T-helper 2 cell treated with Interferon-gamma antibody and Interleukin-4, amounts not matched to agents 5 μg/mL and 100 μg/mL, for 36 hours (primary cell): ENCODE measurements around the gene SETBP1.

ENCODE experiments used
- DNase-seq: peaks from one replicate; pipeline ENCODE4 v3.0.0; 2021; ENCODE audit warnings: low spot score
- H3K27ac Mint-ChIP-seq: one replicate; pipeline ENCODE4 v1.8.0; 2021; ENCODE audit warnings: mild to moderate bottlenecking, mixed read lengths
- H3K27me3 Mint-ChIP-seq: one replicate; pipeline ENCODE4 v1.8.0; 2021; ENCODE audit warnings: low read depth, mixed read lengths
- H3K36me3 Mint-ChIP-seq: one replicate; pipeline ENCODE4 v1.8.0; 2021; ENCODE audit warnings: low read depth, mixed read lengths
- H3K4me1 Mint-ChIP-seq: one replicate; pipeline ENCODE4 v1.8.0; 2021; ENCODE audit warnings: low read depth, mixed read lengths
- H3K4me3 Mint-ChIP-seq: one replicate; pipeline ENCODE4 v1.8.0; 2022; ENCODE audit warnings: mild to moderate bottlenecking, moderate library complexity, mixed read lengths
- H3K9me3 Mint-ChIP-seq: one replicate; pipeline ENCODE4 v1.8.0; 2021; ENCODE audit warnings: mixed read lengths

SETBP1 gene

DNA sequence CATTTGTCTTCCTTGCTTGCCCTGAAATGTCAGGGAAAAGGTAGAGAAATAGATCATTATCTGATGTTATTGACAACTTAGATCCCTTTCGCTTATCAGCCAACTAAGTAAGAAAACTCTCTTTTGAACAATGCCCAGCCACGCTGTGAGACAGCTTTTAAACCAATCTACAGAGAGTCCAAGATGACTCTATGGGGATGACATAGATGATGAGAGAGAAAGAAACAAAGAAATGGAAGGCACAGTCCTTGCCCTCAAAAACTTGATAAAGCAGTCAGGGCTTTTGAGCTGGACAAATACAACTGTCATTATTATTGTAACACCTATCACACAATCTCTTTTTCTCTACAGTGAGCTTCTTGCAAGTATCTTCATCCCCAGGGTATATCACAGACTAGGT is 222.6 kb downstream of the SETBP1 start:
- no peak for DNase-seq
- peaks cover 4% of the 10 kb centered on the region for H3K9me3 Mint-ChIP-seq
- H3K27me3 Mint-ChIP-seq: peaks cover 8% of the 10 kb centered on the region
- H3K36me3 Mint-ChIP-seq: no peaks in the 10 kb centered on the region
- H3K4me3 Mint-ChIP-seq: no peak overlapping the region
- H3K27ac Mint-ChIP-seq: no peak overlapping the region
- peaks cover 5% of the 10 kb centered on the region for H3K4me1 Mint-ChIP-seq

DNA sequence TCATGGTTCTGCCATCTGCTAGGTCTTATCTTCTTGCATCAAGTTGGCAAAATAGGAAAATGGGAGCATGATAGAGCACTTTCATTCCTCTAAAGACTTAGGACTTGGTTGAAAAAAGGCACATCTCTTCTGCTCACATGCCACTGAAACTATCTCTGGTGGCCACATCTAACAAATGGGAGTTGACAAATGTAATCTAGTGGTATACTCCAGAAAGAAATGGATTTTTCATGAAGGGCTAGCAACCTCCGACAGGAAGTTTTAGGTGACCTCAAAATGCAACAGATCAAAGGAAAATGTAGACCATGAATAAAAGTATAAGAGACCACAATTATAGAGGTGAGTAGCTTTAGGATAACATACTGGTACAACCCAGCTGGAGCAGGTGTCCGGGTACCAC is 224.1 kb downstream of the SETBP1 start:
- Mint-ChIP-seq H3K27me3 (peaks cover 8% of the 10 kb centered on the region), H3K4me3 (no peak overlapping the region), H3K9me3 (peaks cover 4% of the 10 kb centered on the region), H3K27ac (no peak overlapping the region), H3K36me3 (no peaks in the 10 kb centered on the region), H3K4me1 (peaks cover 12% of the 10 kb centered on the region)
- no peak for DNase-seq

DNA sequence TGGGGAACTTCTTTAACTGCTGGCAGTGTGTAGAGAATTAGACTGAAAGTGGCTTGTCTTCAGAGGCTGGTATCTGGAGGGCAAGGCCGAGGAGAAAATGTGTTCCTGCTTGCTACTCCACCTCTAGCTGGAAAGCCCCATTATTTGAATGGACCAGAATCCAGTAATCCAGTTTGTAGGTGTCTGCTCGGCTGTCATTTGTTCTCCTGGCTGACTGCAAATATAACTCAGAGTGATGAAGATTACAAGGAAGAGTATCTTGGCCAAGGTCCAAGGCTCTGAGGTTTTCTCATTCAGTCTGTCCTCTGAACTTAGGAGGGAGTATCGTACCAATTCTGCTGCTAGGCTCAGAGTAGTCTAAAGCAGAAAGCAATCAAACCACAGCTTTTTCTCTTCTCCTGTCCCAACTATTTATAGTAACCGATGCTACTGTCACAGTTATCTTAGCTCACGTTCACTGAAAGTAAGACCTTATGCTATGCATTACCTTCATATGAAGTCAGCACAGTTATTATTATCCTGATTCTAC is 228.6 kb downstream of the SETBP1 start:
- no peak for DNase-seq
- no peak overlapping the region for H3K27ac Mint-ChIP-seq
- H3K27me3 Mint-ChIP-seq: peaks cover 4% of the 10 kb centered on the region
- peaks cover 20% of the 10 kb centered on the region for H3K4me1 Mint-ChIP-seq
- H3K4me3 Mint-ChIP-seq: no peak overlapping the region
- H3K36me3 Mint-ChIP-seq: no peaks in the 10 kb centered on the region
- peaks cover 4% of the 10 kb centered on the region for H3K9me3 Mint-ChIP-seq

DNA sequence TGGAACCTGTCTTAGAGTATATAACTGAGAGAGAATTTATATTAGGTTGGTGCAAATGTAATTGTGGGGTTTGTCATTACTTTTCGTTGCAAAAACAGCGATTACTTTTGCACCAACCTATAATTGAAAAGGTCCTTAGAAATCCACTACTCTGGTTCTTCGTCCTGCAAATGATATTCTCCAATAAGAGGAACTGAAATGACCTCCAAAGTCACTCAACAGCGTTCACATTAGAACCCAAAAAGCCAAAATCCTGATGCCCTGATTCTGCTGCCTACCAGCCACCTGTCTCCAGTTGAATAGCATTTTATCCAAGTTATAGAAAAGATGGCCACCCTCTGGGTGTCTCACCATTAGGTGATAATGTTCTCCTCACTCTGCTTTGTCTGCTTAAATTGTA is 230.6 kb downstream of the SETBP1 start:
- H3K36me3 Mint-ChIP-seq: no peaks in the 10 kb centered on the region
- no peaks in the 10 kb centered on the region for H3K9me3 Mint-ChIP-seq
- peaks cover 4% of the 10 kb centered on the region for H3K27me3 Mint-ChIP-seq
- DNase-seq: no peak
- no peak overlapping the region for H3K4me3 Mint-ChIP-seq
- peaks cover 15% of the 10 kb centered on the region for H3K4me1 Mint-ChIP-seq
- H3K27ac Mint-ChIP-seq: no peak overlapping the region

DNA sequence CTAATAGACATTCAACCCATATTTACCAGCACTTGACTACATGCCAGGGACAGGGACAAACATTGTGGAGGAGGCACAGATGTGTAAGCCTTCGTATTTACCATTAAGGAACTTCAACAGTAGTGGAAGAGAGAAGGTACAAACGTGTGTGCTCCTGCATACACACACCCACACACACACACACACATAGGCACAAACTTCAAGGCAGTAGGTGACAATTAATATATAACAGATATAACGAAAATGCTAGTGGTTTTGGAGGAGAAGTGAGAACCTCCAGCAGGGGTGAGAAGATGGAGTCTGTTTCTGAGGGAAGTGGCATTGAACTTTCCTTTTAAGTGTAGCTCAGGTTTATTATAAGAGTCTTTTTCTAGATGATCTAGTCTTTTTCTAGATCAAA is 231.1 kb downstream of the SETBP1 start:
- Mint-ChIP-seq H3K4me1 (peaks cover 15% of the 10 kb centered on the region), H3K4me3 (no peak overlapping the region), H3K9me3 (no peaks in the 10 kb centered on the region), H3K36me3 (no peaks in the 10 kb centered on the region), H3K27ac (no peak overlapping the region), H3K27me3 (peaks cover 4% of the 10 kb centered on the region)
- DNase-seq: no peak

DNA sequence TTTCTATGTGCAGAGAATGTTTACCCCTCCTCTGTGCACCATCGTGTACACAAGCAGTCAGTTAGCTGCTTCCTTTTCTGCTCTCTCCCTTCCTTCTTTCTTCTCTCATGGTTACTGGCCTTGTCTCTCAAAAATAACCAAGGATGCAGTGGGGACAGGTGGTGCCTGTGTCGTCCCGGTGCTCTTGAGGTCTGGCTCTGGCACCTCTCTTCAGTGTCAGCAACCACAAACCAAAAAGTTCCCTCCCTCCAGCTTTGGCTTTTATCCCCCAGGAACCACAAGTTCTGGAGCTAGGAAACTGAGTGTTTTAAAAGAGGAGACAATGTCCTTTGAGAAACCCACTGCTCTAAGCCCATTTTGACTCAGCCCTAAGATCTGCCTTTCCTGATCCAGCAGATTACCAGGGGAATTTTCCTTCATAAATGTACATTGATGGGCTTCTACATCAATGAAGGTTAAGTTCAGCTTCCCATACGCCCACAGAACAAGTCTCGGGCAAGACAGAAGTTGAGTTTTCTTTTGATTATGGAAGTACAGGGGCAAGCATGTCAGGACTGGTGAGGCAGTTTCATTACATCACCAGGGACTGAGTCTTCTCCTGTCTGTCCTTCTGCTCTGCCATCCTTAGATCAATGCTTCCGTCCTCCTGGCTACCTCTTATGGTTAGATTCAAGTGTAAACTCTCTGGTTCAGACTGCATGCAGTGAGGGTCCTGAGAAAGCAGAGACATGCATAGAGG is 232.2 kb downstream of the SETBP1 start:
- peaks cover 15% of the 10 kb centered on the region for H3K4me1 Mint-ChIP-seq

DNA sequence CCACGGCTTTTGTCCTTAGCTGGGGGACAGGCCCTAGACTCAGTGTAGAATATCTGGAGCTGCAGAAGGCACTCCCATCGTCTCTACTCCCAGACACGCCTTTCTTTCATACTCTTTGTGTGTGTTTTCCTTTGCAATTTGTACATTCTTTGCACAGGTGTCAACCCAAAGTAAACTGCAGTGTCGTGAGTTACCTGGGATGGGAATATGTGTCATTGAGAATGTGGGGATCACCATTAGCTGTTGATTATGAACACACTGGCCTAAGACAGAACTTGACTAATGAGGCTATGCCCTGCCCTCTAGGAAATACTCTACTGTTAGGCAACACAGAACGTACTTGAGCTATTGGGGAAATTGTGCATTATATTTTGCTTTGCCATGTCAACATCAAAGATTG is 233.3 kb downstream of the SETBP1 start:
- no peak overlapping the region for H3K27ac Mint-ChIP-seq
- H3K27me3 Mint-ChIP-seq: peaks cover 7% of the 10 kb centered on the region
- H3K4me1 Mint-ChIP-seq: peaks cover 13% of the 10 kb centered on the region
- no peak overlapping the region for H3K4me3 Mint-ChIP-seq
- H3K9me3 Mint-ChIP-seq: no peaks in the 10 kb centered on the region
- H3K36me3 Mint-ChIP-seq: no peaks in the 10 kb centered on the region
- DNase-seq: no peak

More for the DNA sequence above, 232.2 kb downstream of the SETBP1 start:
- Mint-ChIP-seq H3K4me3 (no peak overlapping the region), H3K9me3 (no peaks in the 10 kb centered on the region), H3K36me3 (no peaks in the 10 kb centered on the region), H3K27ac (no peak overlapping the region), H3K27me3 (peaks cover 7% of the 10 kb centered on the region)
- DNase-seq: no peak

DNA sequence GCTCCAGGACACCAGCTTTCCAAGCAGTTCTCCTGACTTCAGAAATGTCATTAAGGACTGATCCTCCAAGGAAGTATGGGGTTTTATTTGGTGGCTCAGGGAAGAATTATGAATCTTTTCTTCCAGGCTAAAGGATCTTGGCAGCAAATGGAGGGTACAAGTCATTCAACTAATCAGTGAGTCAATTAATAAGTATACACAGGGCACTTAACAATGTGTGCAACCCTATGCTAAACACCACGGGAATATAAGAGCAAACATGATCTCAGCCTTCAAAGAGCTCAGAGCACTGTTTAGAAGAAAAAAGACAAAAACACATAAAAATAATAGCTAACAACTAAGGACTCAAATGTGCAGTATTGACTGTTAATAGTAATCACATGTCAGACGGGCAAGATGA is 234.5 kb downstream of the SETBP1 start:
- Mint-ChIP-seq H3K27me3 (peaks cover 7% of the 10 kb centered on the region), H3K27ac (no peak overlapping the region), H3K9me3 (no peaks in the 10 kb centered on the region), H3K36me3 (no peaks in the 10 kb centered on the region), H3K4me1 (peaks cover 8% of the 10 kb centered on the region), H3K4me3 (no peak overlapping the region)
- no peak for DNase-seq

DNA sequence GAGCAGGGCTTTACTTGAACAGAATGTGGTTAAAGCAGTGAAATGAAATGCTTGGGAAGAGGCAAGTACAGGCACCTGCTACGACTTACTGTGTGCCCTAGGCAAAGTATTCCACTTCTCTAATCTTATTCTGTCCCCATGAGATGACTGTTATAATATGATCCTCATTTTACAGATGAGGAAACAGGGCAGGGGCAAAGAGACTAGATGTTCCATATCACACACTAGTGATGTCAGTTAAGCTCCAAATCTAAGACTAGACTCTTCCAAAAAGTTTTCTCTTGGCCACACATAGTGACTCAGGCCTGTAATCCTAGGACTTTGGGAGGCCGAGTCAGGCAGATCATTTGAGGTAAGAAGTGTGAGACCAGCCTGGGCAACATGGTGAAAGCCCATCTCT is 235.0 kb downstream of the SETBP1 start:
- no peaks in the 10 kb centered on the region for H3K36me3 Mint-ChIP-seq
- no peak overlapping the region for H3K4me3 Mint-ChIP-seq
- H3K27me3 Mint-ChIP-seq: peaks cover 7% of the 10 kb centered on the region
- H3K27ac Mint-ChIP-seq: no peak overlapping the region
- H3K9me3 Mint-ChIP-seq: no peaks in the 10 kb centered on the region
- peaks cover 7% of the 10 kb centered on the region for H3K4me1 Mint-ChIP-seq
- DNase-seq: no peak

DNA sequence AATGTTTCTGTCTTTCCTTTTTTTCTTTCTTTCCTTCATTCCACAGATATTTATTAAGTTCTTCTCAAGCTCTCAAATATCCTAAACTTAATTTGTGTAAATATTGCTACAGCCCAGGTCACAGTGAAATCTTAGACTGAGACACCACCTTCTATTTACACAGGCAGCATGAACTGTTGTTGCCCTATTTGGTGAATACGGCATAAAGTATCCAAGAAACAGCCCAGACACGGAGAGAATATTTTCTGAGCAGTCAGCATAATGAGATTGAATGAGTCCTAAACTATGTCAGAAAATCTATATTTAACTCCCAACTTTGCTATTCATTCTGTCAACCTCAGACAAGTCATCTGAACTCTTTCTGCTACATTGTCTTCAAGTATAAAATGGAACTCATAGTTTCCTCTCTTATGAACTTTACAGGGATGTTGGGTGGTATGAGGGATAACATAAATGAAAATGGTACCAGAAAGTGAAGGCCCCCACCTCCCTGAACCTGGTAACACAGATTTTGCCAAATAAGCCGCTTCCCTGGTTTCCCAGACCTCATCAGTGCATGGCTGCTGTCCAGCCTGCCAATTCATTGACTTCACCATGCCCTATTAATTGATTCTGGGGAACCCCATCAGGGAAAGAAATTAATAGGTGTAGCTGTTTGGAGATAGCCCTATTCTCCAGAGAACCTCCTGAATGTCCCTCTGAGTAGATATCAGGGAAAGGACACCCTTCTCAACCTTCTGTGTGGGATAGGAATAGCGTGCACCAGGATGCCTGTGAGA is 235.9 kb downstream of the SETBP1 start:
- H3K27ac Mint-ChIP-seq: no peak overlapping the region
- H3K36me3 Mint-ChIP-seq: no peaks in the 10 kb centered on the region
- no peaks in the 10 kb centered on the region for H3K9me3 Mint-ChIP-seq
- H3K27me3 Mint-ChIP-seq: peaks cover 7% of the 10 kb centered on the region
- DNase-seq: no peak
- H3K4me3 Mint-ChIP-seq: no peak overlapping the region
- H3K4me1 Mint-ChIP-seq: peaks cover 4% of the 10 kb centered on the region

DNA sequence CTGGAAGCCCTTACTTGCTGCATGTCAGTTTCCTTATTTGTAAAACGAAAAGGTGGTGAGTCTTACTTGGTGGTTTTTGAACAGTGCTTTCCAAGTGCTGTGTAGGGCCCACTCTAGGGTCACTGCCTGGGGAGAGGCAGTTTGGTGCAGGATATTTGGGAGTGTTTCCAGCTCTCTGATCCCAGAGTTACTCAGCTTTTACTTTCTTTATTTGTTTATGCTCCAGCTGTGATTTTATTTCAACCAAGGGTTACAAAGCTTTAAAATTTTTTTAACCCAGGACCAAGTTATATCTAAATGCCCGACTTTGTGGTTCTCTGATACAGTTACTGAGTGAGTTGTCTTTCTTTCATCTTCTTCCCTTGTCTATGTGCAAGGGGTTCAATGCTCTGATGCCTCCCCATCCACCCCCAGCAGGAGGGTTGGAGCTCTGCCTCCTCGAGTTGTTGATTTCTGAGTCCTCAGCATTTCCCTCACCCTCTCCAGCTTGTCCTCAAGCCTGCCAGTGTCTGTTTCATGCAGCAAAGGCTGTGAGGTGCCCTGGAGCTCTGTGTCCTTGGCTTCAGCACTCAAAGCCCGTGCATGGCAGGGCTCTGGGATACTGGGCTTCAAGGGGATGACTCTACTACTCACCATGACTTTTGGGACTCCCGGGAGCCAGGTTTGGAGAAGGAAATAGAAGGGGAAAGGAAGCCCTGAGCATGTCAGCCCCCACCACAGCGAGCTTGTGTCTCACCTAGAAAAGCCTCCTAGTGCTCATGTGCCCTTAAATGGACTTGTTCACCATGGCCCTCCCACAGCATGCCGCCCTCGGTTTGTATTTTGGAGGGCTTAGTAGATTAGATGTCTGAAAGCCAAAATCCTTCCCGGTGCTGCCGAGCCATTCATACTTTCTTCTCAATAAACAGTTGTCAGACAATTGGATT is 236.8 kb downstream of the SETBP1 start:
- Mint-ChIP-seq H3K27ac (no peak overlapping the region), H3K36me3 (no peaks in the 10 kb centered on the region), H3K27me3 (peaks cover 7% of the 10 kb centered on the region), H3K9me3 (no peaks in the 10 kb centered on the region), H3K4me1 (peaks cover 1% of the 10 kb centered on the region), H3K4me3 (no peak overlapping the region)
- DNase-seq: no peak

DNA sequence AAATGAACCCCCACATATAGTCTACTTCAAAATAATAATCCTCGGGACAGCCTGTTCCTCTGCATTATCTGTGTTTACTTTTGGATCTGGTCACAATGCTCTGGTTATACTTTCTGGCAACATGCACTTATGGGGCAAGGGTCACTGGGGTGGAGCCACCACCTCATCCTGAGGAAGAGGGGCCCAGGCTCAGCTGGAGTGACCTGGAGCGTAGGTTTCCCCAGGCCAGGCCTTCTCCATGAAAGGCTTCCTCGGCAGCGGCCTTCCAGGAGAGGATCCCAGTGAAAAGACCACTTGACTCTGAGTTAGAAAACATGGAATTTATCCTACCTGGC is 237.4 kb downstream of the SETBP1 start:
- H3K27ac Mint-ChIP-seq: no peak overlapping the region
- no peak for DNase-seq
- H3K9me3 Mint-ChIP-seq: no peaks in the 10 kb centered on the region
- no peak overlapping the region for H3K4me3 Mint-ChIP-seq
- peaks cover 7% of the 10 kb centered on the region for H3K27me3 Mint-ChIP-seq
- H3K4me1 Mint-ChIP-seq: no peaks in the 10 kb centered on the region
- H3K36me3 Mint-ChIP-seq: no peaks in the 10 kb centered on the region

DNA sequence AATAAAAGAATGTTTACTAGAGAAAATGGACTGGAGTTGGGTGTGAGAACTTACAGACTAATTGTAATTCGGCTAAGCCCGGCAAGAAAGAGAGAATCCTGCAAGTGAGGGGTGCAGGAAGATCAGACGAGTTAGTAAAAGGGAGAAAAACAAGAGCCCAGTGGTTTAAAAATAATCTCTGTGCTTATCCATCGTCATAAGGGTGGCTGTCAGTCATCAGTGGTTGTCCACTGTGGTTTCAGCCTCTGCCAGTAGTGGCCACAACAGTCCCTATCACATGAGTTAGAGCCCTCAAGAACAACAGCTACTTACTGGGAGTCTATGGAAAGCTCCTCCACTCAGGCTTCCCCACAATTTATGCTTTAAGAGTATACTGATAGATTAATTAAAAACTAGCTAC is 239.8 kb downstream of the SETBP1 start:
- Mint-ChIP-seq H3K4me3 (no peak overlapping the region), H3K4me1 (no peaks in the 10 kb centered on the region)

DNA sequence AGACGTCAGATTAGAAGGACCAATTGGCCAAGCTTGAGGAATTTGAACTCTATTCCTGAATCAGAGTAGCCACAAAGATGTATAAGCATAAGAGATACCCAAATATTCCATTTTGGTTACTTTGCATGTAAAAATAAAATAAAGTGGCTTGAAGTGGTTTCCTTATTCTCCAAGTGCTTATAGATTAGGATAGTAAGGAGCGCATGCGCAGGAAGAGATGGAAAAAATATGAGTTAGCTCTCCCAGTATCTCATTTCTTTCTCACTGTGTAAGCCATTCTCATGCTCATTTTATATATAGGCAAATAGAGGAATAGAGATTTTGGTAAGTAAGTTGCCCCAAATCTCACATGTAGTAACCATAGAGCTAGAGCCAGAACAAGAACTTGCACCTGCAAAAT is 241.3 kb downstream of the SETBP1 start:
- Mint-ChIP-seq H3K27me3 (peaks cover 7% of the 10 kb centered on the region), H3K27ac (no peak overlapping the region), H3K36me3 (no peaks in the 10 kb centered on the region), H3K4me3 (no peak overlapping the region), H3K9me3 (no peaks in the 10 kb centered on the region), H3K4me1 (no peaks in the 10 kb centered on the region)
- no peak for DNase-seq

More for the DNA sequence above, 239.8 kb downstream of the SETBP1 start:
- no peak for DNase-seq
- H3K36me3 Mint-ChIP-seq: no peaks in the 10 kb centered on the region
- H3K27ac Mint-ChIP-seq: no peak overlapping the region
- no peaks in the 10 kb centered on the region for H3K9me3 Mint-ChIP-seq
- peaks cover 7% of the 10 kb centered on the region for H3K27me3 Mint-ChIP-seq
